Measurements from ENCODE around the gene RBBP7. TPM values are rescaled to one million over a fixed set of nuclear protein-coding genes. Genes with fewer than 3 reads are reported as not detected.

Gene RBBP7
- total and polyA plus RNA-seq, 2 donors from 2014 or later: 95.2 to 112 TPM

DNA sequence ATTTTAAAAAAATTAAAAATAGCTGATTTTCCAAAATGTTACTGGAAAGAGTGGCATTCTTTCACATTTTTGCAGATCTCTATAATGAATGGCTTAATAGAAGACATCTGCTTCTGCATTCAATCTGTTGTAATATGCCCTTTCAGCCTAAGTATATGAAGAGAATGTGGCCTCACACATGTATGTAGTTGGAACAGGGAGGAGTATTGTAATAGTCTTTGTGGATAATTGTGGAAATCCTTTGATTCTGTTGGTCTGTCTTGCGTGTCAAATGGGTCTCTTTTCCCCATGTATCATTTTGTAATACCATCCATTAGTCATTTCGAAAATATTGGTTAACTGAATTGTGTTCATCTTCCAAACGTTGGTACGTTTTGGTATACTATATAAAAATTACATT lies 72.3 kb downstream of the RBBP7 start:
- no peak for FAIRE-seq
- no peak overlapping the region for H3K9ac ChIP-seq (ENCODE audit: low read length in 3 of 3)
- no peak overlapping the region for H3K27ac ChIP-seq (ENCODE audit: low read depth in 2 of 2, low read length in 2 of 2)

GRCh38 chrX:16797358-16797757 lies 72.8 kb downstream of the RBBP7 start:
- Histone ChIP-seq H3K4me1 (ENCODE audit: control insufficient read depth in 2 of 3, insufficient read depth in 2 of 3, low read depth in 1 of 3, low read length in 3 of 3) (no peaks in the 10 kb centered on the region), H3K9me3 (ENCODE audit: control insufficient read depth in 2 of 3, insufficient read depth in 1 of 3, low read length in 3 of 3) (no peaks in the 10 kb centered on the region), H3K27ac (ENCODE audit: low read depth in 2 of 2, low read length in 2 of 2) (no peak overlapping the region), H3K27me3 (ENCODE audit: control insufficient read depth, insufficient read depth, low read length) (no peaks in the 10 kb centered on the region), H3K4me3 (ENCODE audit: low read length in 3 of 3) (no peak overlapping the region), H3K9ac (ENCODE audit: low read length in 3 of 3) (no peak overlapping the region), H3K36me3 (ENCODE audit: control insufficient read depth in 2 of 3, insufficient read depth in 3 of 3, low read length in 3 of 3) (no peaks in the 10 kb centered on the region)
- DNase-seq: no peak
- TF ChIP-seq, protein P1, sequence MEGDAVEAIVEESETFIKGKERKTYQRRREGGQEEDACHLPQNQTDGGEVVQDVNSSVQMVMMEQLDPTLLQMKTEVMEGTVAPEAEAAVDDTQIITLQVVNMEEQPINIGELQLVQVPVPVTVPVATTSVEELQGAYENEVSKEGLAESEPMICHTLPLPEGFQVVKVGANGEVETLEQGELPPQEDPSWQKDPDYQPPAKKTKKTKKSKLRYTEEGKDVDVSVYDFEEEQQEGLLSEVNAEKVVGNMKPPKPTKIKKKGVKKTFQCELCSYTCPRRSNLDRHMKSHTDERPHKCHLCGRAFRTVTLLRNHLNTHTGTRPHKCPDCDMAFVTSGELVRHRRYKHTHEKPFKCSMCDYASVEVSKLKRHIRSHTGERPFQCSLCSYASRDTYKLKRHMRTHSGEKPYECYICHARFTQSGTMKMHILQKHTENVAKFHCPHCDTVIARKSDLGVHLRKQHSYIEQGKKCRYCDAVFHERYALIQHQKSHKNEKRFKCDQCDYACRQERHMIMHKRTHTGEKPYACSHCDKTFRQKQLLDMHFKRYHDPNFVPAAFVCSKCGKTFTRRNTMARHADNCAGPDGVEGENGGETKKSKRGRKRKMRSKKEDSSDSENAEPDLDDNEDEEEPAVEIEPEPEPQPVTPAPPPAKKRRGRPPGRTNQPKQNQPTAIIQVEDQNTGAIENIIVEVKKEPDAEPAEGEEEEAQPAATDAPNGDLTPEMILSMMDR (IDR thresholded peaks at IDR 0.05; ENCODE audit: borderline replicate concordance, extremely low read depth, insufficient read depth): no peak
- FAIRE-seq: no peak
- intact Hi-C loops (cut with DNase I): no loop called here

More for the DNA sequence above, 72.3 kb downstream of the RBBP7 start:
- intact Hi-C loops (cut with DNase I): no loop called here
- TF ChIP-seq, protein P1 (IDR thresholded peaks at IDR 0.05; ENCODE audit: borderline replicate concordance, extremely low read depth, insufficient read depth): no peak
- Histone ChIP-seq H3K4me1 (ENCODE audit: control insufficient read depth in 2 of 3, insufficient read depth in 2 of 3, low read depth in 1 of 3, low read length in 3 of 3) (no peaks in the 10 kb centered on the region), H3K27me3 (ENCODE audit: control insufficient read depth, insufficient read depth, low read length) (no peaks in the 10 kb centered on the region), H3K9me3 (ENCODE audit: control insufficient read depth in 2 of 3, insufficient read depth in 1 of 3, low read length in 3 of 3) (no peaks in the 10 kb centered on the region), H3K36me3 (ENCODE audit: control insufficient read depth in 2 of 3, insufficient read depth in 3 of 3, low read length in 3 of 3) (no peaks in the 10 kb centered on the region), H3K4me3 (ENCODE audit: low read length in 3 of 3) (no peak overlapping the region)
- no peak for DNase-seq

- intact Hi-C loops (cut with DNase I): no loop called here
- Histone ChIP-seq H3K27me3 (ENCODE audit: control insufficient read depth, insufficient read depth, low read length) (no peaks in the 10 kb centered on the region), H3K9ac (ENCODE audit: low read length in 3 of 3) (no peak overlapping the region), H3K36me3 (ENCODE audit: control insufficient read depth in 2 of 3, insufficient read depth in 3 of 3, low read length in 3 of 3) (no peaks in the 10 kb centered on the region), H3K27ac (ENCODE audit: low read depth in 2 of 2, low read length in 2 of 2) (no peak overlapping the region), H3K9me3 (ENCODE audit: control insufficient read depth in 2 of 3, insufficient read depth in 1 of 3, low read length in 3 of 3) (no peaks in the 10 kb centered on the region), H3K4me3 (ENCODE audit: low read length in 3 of 3) (no peak overlapping the region), H3K4me1 (ENCODE audit: control insufficient read depth in 2 of 3, insufficient read depth in 2 of 3, low read depth in 1 of 3, low read length in 3 of 3) (no peaks in the 10 kb centered on the region)
- DNase-seq (no peak), FAIRE-seq (no peak)
- TF ChIP-seq, protein P1 (IDR thresholded peaks at IDR 0.05; ENCODE audit: borderline replicate concordance, extremely low read depth, insufficient read depth): no peak
Measured at GRCh38 chrX:16796298-16796697, 73.9 kb downstream of the RBBP7 start.

Other genes starting within 250 kb of the RBBP7 start
- gene S100G, start 220.2 kb downstream of the RBBP7 start, total RNA-seq: not detected
- gene S100G, start 220.2 kb downstream of the RBBP7 start, polyA plus RNA-seq (ENCODE audit: insufficient read depth, low read depth, low replicate concordance): not detected
- gene CTPS2, start 157.7 kb downstream of the RBBP7 start, total RNA-seq: 13.7 TPM
- 5.9 TPM for gene CTPS2, start 157.7 kb downstream of the RBBP7 start, polyA plus RNA-seq (ENCODE audit: insufficient read depth, low read depth, low replicate concordance)
- gene SYAP1, start 150.8 kb downstream of the RBBP7 start, total RNA-seq: 40.3 TPM
- gene SYAP1, start 150.8 kb downstream of the RBBP7 start, polyA plus RNA-seq (ENCODE audit: insufficient read depth, low read depth, low replicate concordance): 16.6 TPM
- 12.3 TPM for gene TXLNG, start 83.9 kb downstream of the RBBP7 start, total RNA-seq
- 5.9 TPM for gene TXLNG, start 83.9 kb downstream of the RBBP7 start, polyA plus RNA-seq (ENCODE audit: insufficient read depth, low read depth, low replicate concordance)
- 36.3 TPM for gene REPS2, start 76.3 kb upstream of the RBBP7 start, total RNA-seq
- gene REPS2, start 76.3 kb upstream of the RBBP7 start, polyA plus RNA-seq (ENCODE audit: insufficient read depth, low read depth, low replicate concordance): 19.6 TPM

Measured in kidney (tissue), 14 donors.